ENCODE results near the gene PSEN2. TPM values are rescaled to one million over a fixed set of nuclear protein-coding genes. Genes with fewer than 3 reads are reported as not detected.

Gene PSEN2
- total and polyA plus RNA-seq, 2 donors (not counting 1 experiment from before 2014, with no cell fraction given) = 15.8 to 26.0 TPM

GRCh38 chr1:226945106-226945857, 74.9 kb downstream of the PSEN2 start:
- H3K9me3 Mint-ChIP-seq (ENCODE audit: insufficient read depth) = no peaks in the 10 kb centered on the region
- H3K27ac Mint-ChIP-seq = no peak overlapping the region
- H3K4me3 ChIP-seq (ENCODE audit: control extremely low read depth in 1 of 5, extremely low read depth in 1 of 5, insufficient read depth in 1 of 5, low read depth in 2 of 5, low read length in 4 of 5) = no peak overlapping the region
- intact Hi-C loops (cut with micrococcal nuclease) = no loop called here
- peaks cover 21 to 27% of the 10 kb centered on the region in 2 donors for H3K4me1 ChIP-seq (ENCODE audit: control insufficient read depth in 2 of 2, insufficient read depth in 2 of 2, low read length in 2 of 2)
- ATAC-seq (ENCODE audit: low read depth) (no peak), DNase-seq (no peak)
- POLR2A ChIA-PET = no interaction called here
- no peak overlapping the region for H3K27ac ChIP-seq (ENCODE audit: low read length in 2 of 2)
- no peak overlapping the region for H3K4me3 Mint-ChIP-seq
- TF ChIP-seq CTCF (IDR thresholded peaks at IDR 0.05) (no peak), EZH2 (IDR thresholded peaks at IDR 0.05; ENCODE audit: borderline replicate concordance, insufficient read depth, low read depth, low read length, poor library complexity, severe bottlenecking) (no peak)
- H3K27me3 Mint-ChIP-seq = no peaks in the 10 kb centered on the region
- H3K9me3 ChIP-seq (ENCODE audit: control extremely low read depth in 1 of 3, control insufficient read depth in 2 of 3, insufficient read depth in 1 of 3, low read length in 2 of 3) = peaks cover 0 to 7% (median 4%) of the 10 kb centered on the region in 3 donors
- WGBS (ENCODE audit: insufficient coverage) = 89% methylated on average over 19 of the region's 19 CpGs
- H3K27me3 ChIP-seq (replicated peaks in 1 of 4; ENCODE audit: control extremely low read depth in 1 of 4, control insufficient read depth in 3 of 4, insufficient read depth in 4 of 4, low read length in 3 of 4) = no peaks in the 10 kb centered on the region
- H3K4me2 ChIP-seq (replicated peaks; ENCODE audit: low read depth, low read length, poor library complexity, severe bottlenecking) = no peak overlapping the region
- H3K79me2 ChIP-seq (ENCODE audit: control insufficient read depth, insufficient read depth, low read length) = peaks cover 100% of the 10 kb centered on the region
- peaks cover 96% of the 10 kb centered on the region for H4K20me1 ChIP-seq (ENCODE audit: control insufficient read depth, insufficient read depth, low read length, poor library complexity, severe bottlenecking)
- H2AFZ ChIP-seq (ENCODE audit: insufficient read depth, low read depth, low read length, poor library complexity, severe bottlenecking) = no peak overlapping the region
- peaks cover 66% of the 10 kb centered on the region for H3K4me1 Mint-ChIP-seq
- peaks cover 0 to 7% of the 10 kb centered on the region in 2 experiments for H3K36me3 ChIP-seq (replicated peaks in 1 of 2; ENCODE audit: control extremely low read depth in 1 of 2, control insufficient read depth in 1 of 2, extremely low read depth in 1 of 2, insufficient read depth in 2 of 2, low read length in 1 of 2)
- CTCF ChIA-PET = interaction anchor here (1.6 kb wide), 1 partner anchor 8 kb away, joined by 3 read pairs; no protein-coding TSS in a partner anchor
- H3K9ac ChIP-seq (ENCODE audit: low read length) = no peak overlapping the region

Other genes starting within 250 kb of the PSEN2 start
- gene ITPKB, start 131.3 kb upstream of the PSEN2 start, total RNA-seq = 93.5 and 99.9 TPM in 2 replicates
- gene ITPKB, start 131.3 kb upstream of the PSEN2 start, polyA plus RNA-seq = 21.8 and 28.5 TPM in 2 replicates
- 48.7 and 58.2 TPM in 2 replicates for gene COQ8A, start 69.7 kb downstream of the PSEN2 start, total RNA-seq
- 44.3 and 62.5 TPM in 2 replicates for gene COQ8A, start 69.7 kb downstream of the PSEN2 start, polyA plus RNA-seq

All from B cell (primary cell).